IMR-90 (cell line): ENCODE results near the gene ZBTB24. TPM values are rescaled to one million over a fixed set of nuclear protein-coding genes. Genes with fewer than 3 reads are reported as not detected.

ENCODE experiments used
- ATAC-seq: fragments of 200-7000 bp; cut with Tn5 transposase; 2 replicates; pipeline ENCODE4 v1.9.1; 2020; ENCODE audit warnings: low read depth, mild to moderate bottlenecking, moderate library complexity
- BruUV-seq: library from RNA; stranded (reverse); fragments of 400-500 nt; replicated peaks from 2 replicates; lab custom pipeline; 2021; lab: Mats Ljungman, UMichigan
- CTCF ChIA-PET: fragments of 300-600 bp; formaldehyde crosslinking; extraction: SDS; loops from one replicate; lab custom pipeline; 2021; ENCODE audit warnings: antibody characterized with exemption; lab: Yijun Ruan, JAX
- POLR2A ChIA-PET: fragments of 300-600 bp; sonication (Branson Sonifier 250); formaldehyde crosslinking; loops from one replicate; lab custom pipeline; 2022; ENCODE audit warnings: antibody characterized with exemption; ENCODE audit not compliant: unreplicated experiment; lab: Charles Lee
- DNase-seq: peaks from one replicate; pipeline ENCODE4 v3.0.0; 2013
- H2AFZ ChIP-seq: replicated peaks from 2 replicates; pipeline ENCODE3; 2013; ENCODE audit warnings: low read length, mild to moderate bottlenecking; ENCODE audit not compliant: poor library complexity
- H2AK5ac ChIP-seq: 2 replicates; pipeline ENCODE4 v1.6.1; 2013; ENCODE audit warnings: low read depth, low read length, inconsistent platforms
- H2AK9ac ChIP-seq: replicated peaks from 2 replicates; pipeline ENCODE3; 2013; ENCODE audit warnings: mild to moderate bottlenecking, low read depth, low read length, moderate library complexity; ENCODE audit not compliant: poor library complexity
- H2BK120ac ChIP-seq: 2 replicates; pipeline ENCODE4 v1.6.1; 2013; ENCODE audit warnings: low read depth, low read length, inconsistent platforms
- H2BK15ac ChIP-seq: 3 replicates; pipeline ENCODE4 v1.6.1; 2013; ENCODE audit warnings: low read depth, low read length, inconsistent platforms
- H2BK20ac ChIP-seq: 2 replicates; pipeline ENCODE4 v1.6.1; 2013; ENCODE audit warnings: low read depth, mild to moderate bottlenecking, inconsistent platforms, low read length, moderate library complexity
- H2BK5ac ChIP-seq: 2 replicates; pipeline ENCODE4 v1.6.1; 2013; ENCODE audit warnings: mild to moderate bottlenecking, low read depth, low read length, inconsistent platforms; ENCODE audit not compliant: poor library complexity, severe bottlenecking
- H3K14ac ChIP-seq: replicated peaks from 2 replicates; pipeline ENCODE4 v1.6.1; 2013; ENCODE audit warnings: low read depth, low read length, inconsistent platforms
- H3K18ac ChIP-seq: 2 replicates; pipeline ENCODE4 v1.6.1; 2013; ENCODE audit warnings: low read depth, low read length, control low read depth
- H3K23ac ChIP-seq: 2 replicates; pipeline ENCODE4 v1.6.1; 2013; ENCODE audit warnings: low read depth, low read length, inconsistent platforms
- H3K27ac ChIP-seq: 2 replicates; pipeline ENCODE4 v1.5.1; 2013; ENCODE audit warnings: mild to moderate bottlenecking, control low read depth, low read length; ENCODE audit not compliant: insufficient read depth
- H3K27me3 ChIP-seq: 2 replicates; pipeline ENCODE4 v1.6.1; 2013; ENCODE audit warnings: low read length; ENCODE audit not compliant: control insufficient read depth, insufficient read depth
- H3K36me3 ChIP-seq: 2 replicates; pipeline ENCODE4 v1.6.1; 2013; ENCODE audit warnings: low read length, mixed read lengths; ENCODE audit not compliant: control insufficient read depth, insufficient read depth
- H3K4ac ChIP-seq: 2 replicates; pipeline ENCODE4 v1.6.1; 2013; ENCODE audit warnings: low read depth, low read length, inconsistent platforms
- H3K4me1 ChIP-seq: 2 replicates; pipeline ENCODE4 v1.6.1; 2013; ENCODE audit warnings: low read length, mixed read lengths; ENCODE audit not compliant: control insufficient read depth, insufficient read depth
- H3K4me2 ChIP-seq: 2 replicates; pipeline ENCODE4 v1.6.1; 2013; ENCODE audit warnings: low read depth, mild to moderate bottlenecking, control low read depth, low read length, moderate library complexity
- H3K4me3 ChIP-seq: 2 replicates; pipeline ENCODE4 v1.5.1; 2013; ENCODE audit warnings: low read depth, mild to moderate bottlenecking, control low read depth, low read length, moderate library complexity; ENCODE audit not compliant: insufficient read depth
- H3K56ac ChIP-seq: 2 replicates; pipeline ENCODE4 v1.6.1; 2013; ENCODE audit warnings: low read length, inconsistent platforms; ENCODE audit not compliant: insufficient read depth; ENCODE audit errors: extremely low read depth
- H3K79me1 ChIP-seq, 2 experiments: 2 replicates each; pipeline ENCODE4 v1.6.1; 2013; ENCODE audit warnings: low read length in 2 of 2, inconsistent platforms in 1 of 2, low read depth in 1 of 2
- H3K9ac ChIP-seq: 2 replicates; pipeline ENCODE4 v1.6.1; 2013; ENCODE audit warnings: low read depth, low read length, control low read depth
- H3K9me1 ChIP-seq: 2 replicates; pipeline ENCODE4 v1.6.1; 2013; ENCODE audit warnings: low read length, inconsistent platforms; ENCODE audit not compliant: insufficient read depth
- H3K9me3 ChIP-seq: 2 replicates; pipeline ENCODE4 v1.6.1; 2013; ENCODE audit warnings: low read length; ENCODE audit not compliant: control insufficient read depth, insufficient read depth
- H4K20me1 ChIP-seq: 2 replicates; pipeline ENCODE4 v1.6.1; 2013; ENCODE audit warnings: low read length, inconsistent platforms; ENCODE audit not compliant: insufficient read depth
- H4K5ac ChIP-seq: 2 replicates; pipeline ENCODE4 v1.6.1; 2013; ENCODE audit warnings: mild to moderate bottlenecking, low read depth, low read length, control low read depth
- H4K8ac ChIP-seq, 2 experiments: 2 replicates each; pipeline ENCODE4 v1.6.1; 2013; ENCODE audit warnings: low read depth in 2 of 2, low read length in 2 of 2, control low read depth in 1 of 2, inconsistent platforms in 1 of 2
- H4K91ac ChIP-seq: 2 replicates; pipeline ENCODE4 v1.6.1; 2013; ENCODE audit warnings: low read depth, low read length, inconsistent platforms; ENCODE audit not compliant: insufficient read depth
- BHLHE40 ChIP-seq: fragments of 150-350 bp; IDR thresholded peaks from 2 replicates; pipeline ENCODE4 v1.6.1; 2016; ENCODE audit warnings: mild to moderate bottlenecking, low read depth, low read length
- CEBPB ChIP-seq: IDR thresholded peaks from 2 replicates; pipeline ENCODE4 v1.6.1; 2012; ENCODE audit warnings: low read depth, low read length, improper control_type of control experiment
- CHD1 ChIP-seq: IDR thresholded peaks from 2 replicates; pipeline ENCODE4 v1.6.1; 2012; ENCODE audit warnings: low read depth, low read length, improper control_type of control experiment
- CTCF ChIP-seq: conservative IDR thresholded peaks from 2 replicates; pipeline ENCODE4 v1.5.1; 2012; ENCODE audit warnings: mild to moderate bottlenecking, low read depth, low read length, improper control_type of control experiment
- FOS ChIP-seq: fragments of 150-350 bp; IDR thresholded peaks from 2 replicates; pipeline ENCODE4 v1.6.1; 2016; ENCODE audit warnings: low read depth, low read length
- MAFK ChIP-seq: IDR thresholded peaks from 2 replicates; pipeline ENCODE4 v1.6.1; 2012; ENCODE audit warnings: low read depth, low read length, improper control_type of control experiment
- MAZ ChIP-seq: IDR thresholded peaks from 2 replicates; pipeline ENCODE4 v1.6.1; 2012; ENCODE audit warnings: low read depth, mild to moderate bottlenecking, low read length, improper control_type of control experiment, moderate library complexity, borderline replicate concordance
- NFE2L2 ChIP-seq: fragments of 150-350 bp; IDR thresholded peaks from 2 replicates; pipeline ENCODE4 v1.6.1; 2016; ENCODE audit warnings: low read depth, mild to moderate bottlenecking, low read length
- POLR2A ChIP-seq: IDR thresholded peaks from 2 replicates; pipeline ENCODE4 v1.6.1; 2012; ENCODE audit warnings: mild to moderate bottlenecking, low read depth, low read length
- RAD21 ChIP-seq: IDR thresholded peaks from 2 replicates; pipeline ENCODE4 v1.6.1; 2012; ENCODE audit warnings: low read length, improper control_type of control experiment
- RCOR1 ChIP-seq: IDR thresholded peaks from 2 replicates; pipeline ENCODE4 v1.6.1; 2012; ENCODE audit warnings: mild to moderate bottlenecking, low read length, improper control_type of control experiment; ENCODE audit not compliant: insufficient replicate concordance
- RFX5 ChIP-seq: IDR thresholded peaks from 2 replicates; pipeline ENCODE4 v1.8.0; 2012; ENCODE audit warnings: low read depth, mild to moderate bottlenecking, low read length, moderate library complexity
- SMC3 ChIP-seq: fragments of 150-350 bp; IDR thresholded peaks from 2 replicates; pipeline ENCODE4 v1.6.1; 2016; ENCODE audit warnings: low read depth, mild to moderate bottlenecking, antibody characterized with exemption, low read length, moderate library complexity
- WGBS, 2 experiments: methylation state at CpG; one replicate each; pipeline versions ENCODE4 v1.1.5 to v1.1.7; 2013; ENCODE audit warnings: missing lambda C conversion rate in 2 of 2; ENCODE audit not compliant: insufficient read length in 1 of 2; ENCODE audit errors: extremely low coverage in 2 of 2; 5-methylcytosine and 5-hydroxymethylcytosine counted together
- dilution Hi-C: fragments of 300-500 bp; cut with HindIII; formaldehyde crosslinking; loops from one replicate; pipeline ENCODE4 v1.14.3; 2018; ENCODE audit warnings: low sequenced_read_pairs; ENCODE audit not compliant: unreplicated experiment
- in situ Hi-C: fragments of 300-500 bp; cut with MboI; formaldehyde crosslinking; loops from 3 replicates; pipeline ENCODE4 v1.14.3; 2019; ENCODE audit warnings: low sequenced_read_pairs, inconsistent platforms, mixed read lengths
- intact Hi-C: fragments of 100-400 bp; cut with micrococcal nuclease; formaldehyde crosslinking; loops from 2 replicates; pipeline ENCODE4 v1.10.0; 2022
- polyA plus RNA-seq, 3 experiments: library from polyadenylated mRNA; depleted of rRNA; stranded (reverse); fragments of >200 nt; gene quantifications; 2 replicates each; pipeline ENCODE4 v1.2.3, GENCODE V29; 2012; ENCODE audit warnings: low replicate concordance in 1 of 3
- total RNA-seq: library from RNA; depleted of rRNA; stranded (reverse); fragments of >200 nt; gene quantifications from 2 replicates; pipeline ENCODE4 v1.2.3, GENCODE V29; 2012
- TF ChIP-seq, protein P1 (sequence below): fragments of 150-350 bp; IDR thresholded peaks from 2 replicates; pipeline ENCODE4 v1.6.1; 2017; ENCODE audit warnings: mild to moderate bottlenecking, antibody characterized with exemption, low read length, low read depth
- TF ChIP-seq, protein P2 (sequence below): fragments of 150-350 bp; IDR thresholded peaks from 2 replicates; pipeline ENCODE4 v1.6.1; 2016; ENCODE audit warnings: low read depth, mild to moderate bottlenecking, low read length, moderate library complexity, borderline replicate concordance

Gene ZBTB24
- total and polyA plus RNA-seq, 2 of the 4 experiments (the other 2 are of a cell fraction) = 2.3 to 7.9 TPM

GRCh38 chr6:109471105-109471810, 11.8 kb downstream of the ZBTB24 start:
- ChIA-PET CTCF (interaction anchor here (1.1 kb wide), 1 partner anchor 306 kb away, joined by 6 read pairs; no protein-coding TSS in a partner anchor), POLR2A (no interaction called here)
- Histone ChIP-seq H3K9ac (no peak overlapping the region), H4K91ac (no peak overlapping the region), H3K79me1 (peaks cover 19 to 36% of the 10 kb centered on the region in 2 experiments), H3K27me3 (no peaks in the 10 kb centered on the region), H3K9me1 (peaks cover 14% of the 10 kb centered on the region), H2AK9ac (no peak overlapping the region), H2AK5ac (no peak overlapping the region), H3K56ac (no peak overlapping the region), H3K9me3 (no peaks in the 10 kb centered on the region), H3K4me3 (no peak overlapping the region), H3K36me3 (peaks cover 45% of the 10 kb centered on the region), H3K4me2 (no peak overlapping the region), H3K14ac (no peak overlapping the region), H4K20me1 (no peaks in the 10 kb centered on the region; the same call in 1 of the 2 replicates), H2AFZ (no peak overlapping the region), H2BK5ac (no peak overlapping the region), H2BK15ac (no peak overlapping the region), H4K8ac (no peak overlapping the region), H3K4me1 (peaks cover 7% of the 10 kb centered on the region), H3K27ac (no peak overlapping the region), H2BK120ac (no peak overlapping the region), H3K23ac (no peak overlapping the region), H4K5ac (no peak overlapping the region), H2BK20ac (no peak overlapping the region), H3K18ac (no peak overlapping the region), H3K4ac (no peak overlapping the region)
- intact Hi-C loops (no loop called here), in situ Hi-C loops (no loop called here), dilution Hi-C loops (no loop called here)
- DNase-seq (no peak), ATAC-seq (no peak)
- no TSS peak for BruUV-seq
- no CpG with 5 or more reads among the region's 5 CpGs for WGBS, 2 experiments
- TF ChIP-seq CEBPB (no peak), RAD21 (no peak), CHD1 (no peak), MAZ (no peak), NFE2L2 (no peak), RFX5 (no peak), CTCF (no peak), SMC3 (no peak), FOS (no peak), POLR2A (no peak), BHLHE40 (no peak), MAFK (no peak), RCOR1 (no peak)
- TF ChIP-seq, protein P1, sequence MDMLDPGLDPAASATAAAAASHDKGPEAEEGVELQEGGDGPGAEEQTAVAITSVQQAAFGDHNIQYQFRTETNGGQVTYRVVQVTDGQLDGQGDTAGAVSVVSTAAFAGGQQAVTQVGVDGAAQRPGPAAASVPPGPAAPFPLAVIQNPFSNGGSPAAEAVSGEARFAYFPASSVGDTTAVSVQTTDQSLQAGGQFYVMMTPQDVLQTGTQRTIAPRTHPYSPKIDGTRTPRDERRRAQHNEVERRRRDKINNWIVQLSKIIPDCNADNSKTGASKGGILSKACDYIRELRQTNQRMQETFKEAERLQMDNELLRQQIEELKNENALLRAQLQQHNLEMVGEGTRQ = no peak
- TF ChIP-seq, protein P2, sequence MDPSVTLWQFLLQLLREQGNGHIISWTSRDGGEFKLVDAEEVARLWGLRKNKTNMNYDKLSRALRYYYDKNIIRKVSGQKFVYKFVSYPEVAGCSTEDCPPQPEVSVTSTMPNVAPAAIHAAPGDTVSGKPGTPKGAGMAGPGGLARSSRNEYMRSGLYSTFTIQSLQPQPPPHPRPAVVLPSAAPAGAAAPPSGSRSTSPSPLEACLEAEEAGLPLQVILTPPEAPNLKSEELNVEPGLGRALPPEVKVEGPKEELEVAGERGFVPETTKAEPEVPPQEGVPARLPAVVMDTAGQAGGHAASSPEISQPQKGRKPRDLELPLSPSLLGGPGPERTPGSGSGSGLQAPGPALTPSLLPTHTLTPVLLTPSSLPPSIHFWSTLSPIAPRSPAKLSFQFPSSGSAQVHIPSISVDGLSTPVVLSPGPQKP = no peak
